NK-92 (cell line): ENCODE measurements around the gene SLC26A8.
"Not testable (repeated sequence)": the region's sequence is repeated elsewhere in the genome, so short reads cannot be mapped to it uniquely, and the experiment has no call there.

ENCODE experiments used
- DNase-seq: peaks from one replicate; lab custom pipeline; 2025; ENCODE audit not compliant: unreplicated experiment; lab: John Stamatoyannopoulos, UW

SLC26A8 gene

DNA sequence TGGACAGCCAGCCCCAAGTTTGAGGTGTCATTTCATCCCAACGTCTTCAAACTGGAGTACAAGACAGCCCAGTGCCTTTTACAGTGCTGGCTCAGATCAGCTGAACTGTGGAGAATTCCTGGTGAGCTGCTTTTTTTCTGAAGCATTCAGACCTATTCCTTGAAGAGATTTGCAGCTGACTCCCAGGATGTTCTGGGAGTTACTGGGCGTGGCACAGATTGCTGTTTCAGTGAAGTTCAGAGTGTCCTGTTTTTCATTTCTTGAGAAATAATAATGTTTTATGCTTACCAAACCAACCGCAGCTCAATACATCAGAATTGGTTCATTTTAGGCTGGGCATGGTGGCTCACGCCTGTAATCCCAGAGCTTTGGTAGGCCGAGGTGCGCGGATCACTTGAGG is 70.1 kb downstream of the SLC26A8 start:
- no peak for DNase-seq

DNA sequence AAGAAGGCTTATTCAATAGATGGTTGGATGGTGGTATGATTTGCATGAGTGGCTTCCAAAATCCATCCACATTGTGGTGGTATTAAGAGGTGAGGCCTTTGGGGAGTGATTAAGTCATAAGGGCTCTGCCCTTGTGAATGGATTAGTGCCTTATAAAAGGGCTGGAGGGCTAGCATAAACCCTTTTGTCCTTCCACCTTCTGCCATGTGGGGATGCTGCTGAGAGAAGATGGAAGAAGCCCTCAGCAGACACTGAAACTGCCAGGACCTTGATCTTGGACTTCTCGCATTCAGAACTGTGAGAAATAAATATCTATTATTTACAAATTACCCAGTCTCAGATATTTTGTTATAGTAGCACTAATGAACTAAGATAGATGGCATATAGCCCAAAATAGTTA is 75.7 kb downstream of the SLC26A8 start:
- DNase-seq: no peak

DNA sequence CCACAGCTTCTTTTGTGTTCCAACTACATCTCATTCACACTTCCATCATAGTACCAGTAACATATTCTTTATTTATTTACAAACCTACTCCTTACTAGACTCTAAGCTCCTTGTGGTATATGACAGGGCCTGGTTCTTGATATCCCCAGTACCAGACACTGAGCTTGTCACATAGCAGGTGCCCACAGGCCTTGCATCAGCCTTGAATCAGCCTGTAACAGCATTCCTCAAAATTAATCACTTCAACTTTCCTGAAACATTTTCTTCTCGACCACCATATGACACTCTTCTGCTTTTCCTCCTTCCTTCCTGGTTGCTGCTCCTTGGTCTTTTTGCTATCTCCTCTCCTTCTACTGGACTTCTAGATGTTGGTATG is 78.8 kb downstream of the SLC26A8 start:
- no peak for DNase-seq

DNA sequence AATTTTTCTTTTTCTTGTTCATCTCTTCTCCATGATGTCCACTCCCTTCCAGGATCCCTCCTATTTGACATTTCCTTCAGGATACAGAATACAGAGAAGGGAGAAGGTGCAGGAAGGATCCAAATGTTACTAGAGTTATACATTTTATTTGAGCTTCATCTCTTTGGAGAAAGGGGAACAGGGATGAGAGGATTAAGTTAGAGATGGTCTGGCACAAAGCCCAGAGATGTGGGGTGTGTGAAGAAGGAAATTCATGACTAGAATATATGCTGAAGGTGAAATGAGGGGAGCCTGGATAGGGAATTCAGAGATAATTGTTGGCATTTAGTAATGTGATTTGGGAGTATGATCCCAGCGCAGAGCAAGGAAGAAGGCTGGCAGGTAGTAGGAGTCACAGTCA is 81.1 kb downstream of the SLC26A8 start:
- DNase-seq: no peak

DNA sequence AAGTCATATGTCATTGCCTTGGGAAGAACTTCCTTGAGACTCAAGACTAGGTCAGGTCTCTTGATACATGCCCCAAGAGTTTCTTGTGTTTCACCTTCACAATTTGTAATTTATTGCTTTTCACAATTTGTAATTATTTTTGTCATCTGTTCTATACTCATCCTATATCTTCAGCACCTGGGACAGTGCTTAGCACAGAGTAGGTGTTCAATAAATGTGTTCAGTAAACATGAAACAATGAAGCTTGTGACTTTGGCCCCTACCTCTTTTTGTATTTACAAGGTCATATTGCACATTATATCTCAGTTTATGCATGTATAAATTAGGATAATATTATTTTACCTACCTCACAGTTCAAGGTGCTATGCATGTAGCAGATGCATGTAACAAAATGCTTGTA is 82.1 kb downstream of the SLC26A8 start:
- no peak for DNase-seq

DNA sequence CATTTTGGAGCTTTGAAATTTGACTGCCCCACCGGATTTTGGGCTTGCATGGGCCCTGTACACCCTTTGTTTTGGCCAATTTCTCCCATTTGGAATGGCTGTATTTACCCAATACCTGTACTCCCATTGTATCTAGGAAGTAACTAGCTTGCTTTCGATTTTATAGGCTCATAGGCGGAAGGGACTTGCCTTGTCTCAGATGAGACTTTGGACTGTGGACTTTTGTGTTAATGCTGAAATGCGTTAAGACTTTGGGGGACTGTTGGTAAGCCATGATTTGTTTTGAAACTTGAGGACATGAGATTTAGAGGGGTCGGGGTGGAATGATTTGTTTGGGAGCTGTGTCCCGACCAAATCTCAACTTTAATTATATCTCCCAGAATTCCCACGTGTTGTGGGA is 83.3 kb downstream of the SLC26A8 start:
- DNase-seq: not testable (repeated sequence)

DNA sequence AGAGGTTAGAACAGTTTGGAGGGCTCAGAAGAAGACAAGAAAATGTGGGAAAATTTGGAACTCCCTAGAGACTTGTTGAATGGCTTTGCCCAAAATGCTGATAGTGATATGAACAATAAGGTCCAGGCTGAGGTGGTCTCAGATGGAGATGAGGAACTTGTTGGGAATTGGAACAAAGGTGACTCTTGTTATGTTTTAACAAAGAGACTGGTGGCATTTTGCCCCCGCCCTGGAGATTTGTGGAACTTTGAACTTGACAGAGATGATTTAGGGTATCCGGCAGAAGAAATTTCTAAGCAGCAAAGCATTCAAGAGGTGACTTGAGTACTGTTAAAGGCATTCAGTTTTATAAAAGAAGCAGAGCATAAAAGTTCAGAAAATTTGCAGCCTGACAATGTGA is 84.4 kb downstream of the SLC26A8 start:
- DNase-seq: not testable (repeated sequence)

DNA sequence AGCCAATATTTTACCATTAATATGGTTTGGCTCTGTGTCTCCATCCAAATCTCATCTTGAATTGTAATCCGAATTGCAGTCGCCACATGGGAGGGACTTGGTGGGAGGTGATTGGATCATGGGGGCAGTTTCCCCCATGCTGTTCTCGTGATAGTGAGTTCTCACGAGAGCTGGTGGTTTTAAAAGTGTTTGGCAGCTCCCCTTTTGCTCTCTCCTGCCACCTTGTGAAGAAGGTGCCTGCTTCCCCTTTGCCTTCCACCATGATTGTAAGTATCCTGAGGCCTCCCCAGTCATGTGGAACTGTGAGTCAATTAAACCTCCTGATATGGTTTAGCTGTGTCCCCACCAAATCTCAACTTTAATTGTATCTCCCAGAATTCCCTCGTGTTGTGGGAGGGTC is 85.2 kb downstream of the SLC26A8 start:
- DNase-seq: not testable (repeated sequence)

DNA sequence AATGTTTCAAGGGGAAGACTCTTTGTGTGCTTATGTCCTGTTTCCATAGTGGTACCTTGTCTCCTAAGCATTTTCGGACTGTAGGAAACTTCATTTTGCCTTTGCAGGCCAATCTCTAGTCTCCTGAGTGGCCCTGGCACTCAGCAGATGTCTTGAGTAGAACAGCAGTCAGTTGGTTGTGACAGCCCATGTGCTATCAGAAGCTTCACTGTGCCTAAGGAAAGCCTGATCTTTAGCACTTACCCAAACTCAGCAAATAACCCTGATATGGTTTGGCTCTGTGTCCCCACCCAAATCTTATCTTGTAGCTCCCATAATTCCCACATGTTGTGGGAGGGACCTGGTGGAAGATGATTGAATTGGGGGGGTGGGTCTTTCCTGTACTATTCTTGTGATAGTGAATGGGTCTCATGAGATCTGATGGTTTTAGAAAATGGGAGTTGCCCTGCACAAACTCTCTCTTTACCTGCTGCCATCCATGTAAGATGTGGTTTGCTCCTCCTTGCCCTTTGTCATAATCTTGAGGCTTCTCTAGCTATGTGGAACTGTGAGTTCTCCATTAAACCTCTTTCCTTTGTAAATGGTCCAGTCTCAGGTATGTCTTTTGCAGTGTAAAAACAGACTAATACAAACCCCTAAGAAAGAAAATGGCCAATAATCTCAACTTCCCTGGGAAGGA is 87.6 kb downstream of the SLC26A8 start:
- DNase-seq: no peak

DNA sequence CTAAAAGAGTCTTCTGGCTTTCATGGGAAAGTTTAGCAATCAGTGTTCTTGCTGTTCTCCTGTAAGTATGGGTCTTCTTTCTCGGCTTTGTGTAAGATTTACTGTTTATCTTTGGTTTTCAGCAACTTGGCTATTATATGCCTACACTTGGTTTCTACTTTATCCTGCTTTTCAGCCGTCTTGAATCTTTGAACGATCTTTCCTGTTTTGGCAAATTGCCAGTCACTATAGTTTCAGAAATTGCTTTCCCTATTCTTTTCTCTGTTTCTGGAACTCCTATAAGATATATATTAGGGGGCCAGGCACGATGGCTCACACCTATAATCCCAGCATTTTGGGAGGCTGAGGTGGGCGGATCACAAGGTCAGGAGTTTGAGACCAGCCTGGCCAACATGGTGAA is 89.0 kb downstream of the SLC26A8 start:
- DNase-seq: no peak

DNA sequence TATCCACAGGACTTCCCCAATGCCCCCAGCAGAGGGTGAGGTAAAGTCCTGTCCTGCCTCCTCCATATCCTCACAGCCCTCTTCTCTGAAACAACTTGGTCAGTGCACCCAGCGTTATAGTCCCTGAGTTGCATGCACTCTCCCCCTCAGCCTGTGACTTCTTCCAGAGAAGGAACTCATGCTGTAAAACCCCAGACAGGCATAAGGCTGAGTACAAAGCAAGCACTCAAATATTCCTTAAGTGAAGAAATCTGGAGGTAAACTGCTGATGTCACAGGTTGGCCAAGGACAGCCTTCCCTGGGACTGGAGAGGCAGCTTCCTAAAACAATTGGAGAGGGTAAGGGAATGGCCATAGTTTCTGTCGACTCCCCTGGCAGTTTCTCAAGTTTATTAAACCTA is 90.6 kb downstream of the SLC26A8 start:
- DNase-seq: no peak

DNA sequence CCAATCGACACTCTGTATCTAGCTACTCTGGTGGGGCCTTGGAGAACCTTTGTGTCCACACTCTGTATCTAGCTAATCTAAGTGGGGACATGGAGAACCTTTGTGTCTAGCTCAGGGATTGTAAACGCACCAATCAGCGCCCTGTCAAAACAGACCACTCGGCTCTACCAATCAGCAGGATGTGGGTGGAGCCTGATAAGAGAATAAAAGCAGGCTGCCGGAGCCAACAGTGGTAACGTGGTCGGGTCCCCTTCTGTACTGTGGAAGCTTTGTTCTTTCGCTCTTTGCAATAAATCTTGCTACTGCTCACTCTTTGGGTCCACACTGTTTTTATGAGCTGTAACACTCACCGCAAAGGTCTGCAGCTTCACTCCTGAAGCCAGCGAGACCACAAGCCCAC is 92.6 kb downstream of the SLC26A8 start:
- DNase-seq: not testable (repeated sequence)

DNA sequence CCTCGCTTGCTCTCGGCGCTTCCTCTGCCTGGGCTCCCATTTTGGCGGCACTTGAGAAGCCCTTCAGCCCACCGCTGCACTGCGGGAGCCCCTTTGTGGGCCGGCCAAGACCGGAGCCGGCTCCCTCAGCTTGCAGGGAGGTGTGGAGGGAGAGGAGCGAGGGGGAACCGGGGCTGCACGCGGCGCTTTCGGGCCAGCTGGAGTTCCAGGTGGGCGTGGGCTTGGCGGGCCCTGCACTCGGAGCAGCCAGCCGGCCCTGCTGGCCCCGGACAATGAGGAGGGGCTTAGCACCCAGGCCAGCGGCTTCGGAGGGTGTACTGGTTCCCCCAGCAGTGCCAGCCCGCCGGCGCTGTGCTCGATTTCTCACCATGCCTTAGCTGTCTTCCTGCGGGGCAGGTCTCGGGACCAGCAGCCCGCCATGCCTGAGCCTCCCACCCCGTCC is 93.3 kb downstream of the SLC26A8 start:
- no peak for DNase-seq

DNA sequence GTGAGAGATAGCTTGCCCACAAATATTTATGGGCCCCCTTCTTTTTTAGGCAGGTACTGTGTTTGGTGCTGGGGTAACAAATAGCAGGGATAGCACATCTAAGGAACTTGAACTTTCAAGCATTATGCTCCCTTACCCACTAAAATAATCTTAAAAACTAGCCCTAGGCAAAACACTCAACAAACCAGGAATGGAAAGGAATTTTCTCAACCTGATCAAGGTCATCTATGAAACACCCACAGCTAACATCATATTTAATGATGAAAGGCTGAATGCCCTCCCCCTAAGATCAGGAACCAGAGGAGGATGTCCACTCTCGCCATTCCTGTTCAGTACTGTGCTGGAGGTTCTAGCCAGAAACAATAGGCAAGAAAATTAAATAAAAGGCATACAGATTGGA is 94.8 kb downstream of the SLC26A8 start:
- DNase-seq: no peak

DNA sequence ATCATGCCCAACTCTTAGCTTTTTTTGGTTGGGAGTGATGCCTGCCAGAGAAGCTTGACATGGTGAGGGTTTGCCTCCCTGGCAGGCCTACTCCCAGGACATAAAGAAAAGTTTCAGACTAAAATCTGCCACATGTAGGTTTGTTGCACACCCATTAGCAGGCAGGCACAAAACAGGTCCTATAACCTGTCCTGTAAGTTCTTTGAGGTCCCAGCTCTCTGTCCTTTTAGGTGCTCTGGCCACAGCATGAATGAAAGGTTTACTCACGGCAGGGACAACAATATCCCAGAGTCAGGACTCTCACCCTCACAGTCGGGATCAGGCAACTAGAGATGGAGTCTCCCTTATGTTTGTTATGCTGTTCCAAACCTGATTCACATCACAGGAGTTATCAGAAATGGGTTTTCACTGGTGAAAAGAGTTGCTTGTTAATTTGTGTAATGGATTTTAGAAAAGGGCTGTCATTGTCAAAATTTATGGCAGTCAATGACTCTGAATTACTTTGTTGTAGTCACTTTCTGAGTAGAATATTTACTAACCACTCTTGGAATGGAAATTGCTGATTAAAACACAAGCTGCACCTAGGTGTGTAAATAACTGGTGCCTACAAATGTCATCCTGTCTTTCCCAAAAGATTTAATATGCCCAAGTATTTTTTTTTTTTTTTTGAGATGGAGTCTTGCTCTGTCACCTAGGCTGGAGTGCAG is 97.8 kb downstream of the SLC26A8 start:
- no peak for DNase-seq

DNA sequence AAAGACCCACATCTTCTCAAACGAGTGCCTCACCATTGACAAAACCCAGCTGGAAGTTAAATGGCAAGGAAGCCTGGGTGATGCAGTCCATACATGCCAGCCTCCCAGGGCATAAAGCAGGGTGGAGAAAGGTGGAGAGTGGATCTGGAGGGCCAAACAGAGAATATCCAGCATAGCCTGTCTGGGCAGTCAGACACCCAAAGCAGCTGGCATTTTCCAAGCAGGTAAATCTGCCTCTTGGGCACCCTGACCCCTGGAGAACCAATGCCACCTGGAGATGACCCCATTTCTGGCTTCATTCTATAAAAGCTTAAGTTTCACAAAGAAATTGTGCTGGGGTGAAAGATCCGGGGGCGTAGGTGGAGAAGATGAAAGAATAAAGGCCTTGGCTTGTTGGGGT is 98.5 kb downstream of the SLC26A8 start:
- DNase-seq: no peak

DNA sequence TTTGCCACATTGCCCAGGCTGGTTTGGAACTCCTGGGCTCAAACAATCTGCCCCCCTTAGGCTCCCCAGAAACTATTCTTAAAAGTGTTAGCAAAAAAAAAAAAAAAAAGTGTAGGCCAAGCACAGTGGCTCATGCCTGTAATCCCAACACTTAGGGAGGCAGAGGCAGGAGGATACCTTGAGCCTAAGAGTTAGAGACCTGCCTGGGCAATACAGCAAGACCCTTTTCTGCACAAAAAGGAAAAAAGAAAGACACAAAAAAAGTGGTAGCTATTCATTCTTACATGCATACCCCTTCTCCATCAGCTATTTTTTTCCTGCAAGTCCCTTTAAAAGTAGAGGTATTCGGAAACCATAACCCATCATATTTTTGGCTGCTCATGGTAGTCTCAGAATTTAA is 100.3 kb downstream of the SLC26A8 start:
- DNase-seq: no peak

DNA sequence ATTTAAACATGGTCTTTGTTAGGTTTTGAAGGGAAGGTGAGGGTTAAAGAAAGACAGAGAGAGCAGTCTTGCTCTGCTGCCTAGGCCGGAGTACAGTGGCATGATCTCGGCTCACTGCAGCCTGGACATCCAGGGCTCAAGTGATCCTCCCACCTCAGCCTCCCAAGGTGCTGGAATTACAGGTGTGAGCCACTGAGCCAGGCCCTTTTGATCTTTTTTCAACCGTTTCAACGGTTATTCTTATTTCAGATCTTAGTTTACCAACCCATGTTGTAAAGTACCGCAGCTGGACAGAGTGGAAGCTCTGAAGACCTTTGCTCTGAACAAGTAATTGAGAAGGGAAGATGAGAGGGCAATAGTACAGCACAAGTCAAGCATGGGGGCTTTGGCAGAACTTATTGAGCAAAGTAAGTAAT is 102.3 kb downstream of the SLC26A8 start:
- no peak for DNase-seq

DNA sequence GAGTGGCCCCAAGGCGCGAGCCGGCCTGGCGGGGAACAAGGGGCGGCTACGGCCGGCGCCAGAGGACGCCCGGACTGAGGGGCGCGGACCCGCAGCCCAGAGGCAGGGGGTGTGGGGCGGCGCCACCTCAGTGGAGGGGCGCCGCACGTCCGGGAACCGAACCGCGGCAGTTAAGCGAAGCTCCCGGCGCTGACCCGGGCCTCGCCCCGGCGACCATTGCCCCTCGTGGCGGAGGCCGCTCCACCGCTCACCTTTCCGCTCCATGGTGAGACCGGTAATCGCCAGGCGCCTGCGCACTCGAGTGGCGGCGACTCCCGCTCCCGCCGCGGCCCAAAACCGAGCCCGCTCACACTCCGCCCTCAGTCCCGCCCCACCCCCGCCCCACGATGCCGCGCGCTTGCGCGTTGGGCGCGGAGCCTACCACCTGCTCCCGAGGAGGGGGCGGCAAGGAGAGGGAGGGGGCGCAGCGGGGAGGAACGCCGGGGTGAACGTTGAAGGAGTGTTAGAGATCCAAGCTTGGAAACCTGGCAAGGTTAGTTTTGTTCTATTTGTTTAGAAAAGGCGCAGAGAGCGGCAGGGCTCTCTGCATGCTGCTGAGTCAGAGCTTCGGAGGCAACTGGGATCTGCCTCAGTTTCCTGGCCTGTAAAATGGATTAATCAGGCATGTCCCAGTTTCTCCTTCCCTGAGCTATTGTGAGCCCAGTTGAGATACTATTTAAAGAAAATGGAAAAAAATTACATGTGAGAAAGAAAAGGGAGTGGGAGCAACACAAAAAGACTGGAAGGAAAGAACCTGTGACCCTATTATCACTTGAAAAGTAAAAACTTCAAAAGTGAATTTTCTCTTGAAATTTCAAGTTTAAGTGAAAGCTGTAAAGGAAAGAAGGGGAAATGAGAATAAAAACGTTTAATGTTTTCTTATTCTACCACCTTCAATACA is 103.4 kb downstream of the SLC26A8 start, which contains the start of gene SRPK1:
Gene SRPK1 (minus strand): TSS at position 306 of the 940 bp plus-strand sequence. CDS start 42 bp downstream, at position 264.
- DNase-seq: peak; percentile 22

DNA sequence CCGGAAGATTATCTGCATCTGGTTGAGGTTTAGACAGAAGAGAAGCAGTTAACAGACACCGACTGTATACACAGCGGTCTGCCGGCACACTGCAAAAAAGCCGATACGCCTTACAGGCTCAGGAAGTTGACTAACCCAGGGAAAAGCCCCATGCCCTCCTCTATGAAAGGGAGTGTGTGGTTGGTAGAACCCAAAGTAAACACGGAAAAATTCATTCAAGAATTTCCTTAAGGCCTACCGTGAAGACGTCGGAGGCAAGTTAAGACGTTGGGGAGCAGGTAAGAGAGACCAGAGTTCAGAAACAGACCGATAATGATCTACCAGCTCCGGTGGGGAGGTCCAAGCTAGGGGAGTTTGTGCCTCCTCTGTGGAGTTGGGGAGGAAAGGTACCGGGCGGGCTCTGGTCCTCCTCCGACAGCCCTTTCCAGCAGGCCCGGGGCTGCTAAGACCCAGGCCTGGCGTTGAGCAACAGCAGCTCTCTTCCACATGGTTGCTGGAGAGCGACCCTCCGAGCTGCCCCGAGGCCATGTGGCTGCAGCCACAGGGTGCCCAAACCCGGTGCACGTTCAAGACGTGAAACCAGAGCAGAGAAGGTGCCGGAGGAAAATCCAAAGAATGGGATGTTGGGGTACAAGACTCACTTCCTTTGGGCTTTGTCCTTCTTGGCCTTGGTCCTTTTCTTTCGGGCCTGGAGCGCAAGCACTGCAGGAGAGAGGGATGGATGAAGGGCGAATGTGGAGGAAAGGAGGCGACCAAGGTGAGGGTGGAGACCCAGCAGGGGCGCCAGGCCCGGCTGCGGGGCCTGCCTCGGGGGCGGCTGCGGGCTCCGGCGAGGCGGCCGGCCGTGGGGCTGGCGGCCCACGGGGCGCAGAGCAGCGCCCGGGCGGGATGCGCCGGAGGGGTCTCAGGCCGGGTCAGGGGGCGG is 104.4 kb downstream of the SLC26A8 start:
- no peak for DNase-seq
